Upper lobe of left lung (tissue), 4 donors: Measurements from ENCODE around the gene ALDOB.

ENCODE experiments used
- POLR2AphosphoS5 ChIP-seq, 2 donors: sonication (generic); formaldehyde crosslinking; IDR thresholded peaks; one replicate each; pipeline ENCODE4 v1.5.1; 2017; ENCODE audit warnings: antibody characterized with exemption in 2 of 2
- TF ChIP-seq, protein P1 (sequence below), 6 experiments: fragments of 450-650 bp in 4 of 6; fragments of 200-600 bp in 2 of 6; sonication (generic) in 2 of 6; IDR thresholded peaks; one replicate each; pipeline ENCODE4 v1.5.1; 2016 to 2019; ENCODE audit warnings: antibody characterized with exemption in 6 of 6

DNA sequence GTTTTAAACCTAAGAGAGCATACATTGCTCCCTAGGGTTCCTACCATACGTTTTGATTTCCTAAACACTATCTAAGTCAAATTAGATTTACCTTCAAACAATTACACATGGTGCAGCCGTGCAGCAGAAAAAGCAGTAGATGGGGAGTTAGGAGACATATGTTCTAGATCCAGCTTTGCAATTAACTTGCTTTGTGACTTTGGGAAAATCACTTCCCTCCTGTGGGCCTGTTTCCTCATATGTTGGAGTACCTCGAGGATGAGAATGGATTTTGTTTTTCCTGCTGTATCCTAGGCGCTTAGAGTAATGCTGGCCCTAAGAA is 37.9 kb downstream of the ALDOB start:
- no peak for TF ChIP-seq POLR2AphosphoS5 (IDR thresholded peaks at IDR 0.05)
- TF ChIP-seq, protein P1, sequence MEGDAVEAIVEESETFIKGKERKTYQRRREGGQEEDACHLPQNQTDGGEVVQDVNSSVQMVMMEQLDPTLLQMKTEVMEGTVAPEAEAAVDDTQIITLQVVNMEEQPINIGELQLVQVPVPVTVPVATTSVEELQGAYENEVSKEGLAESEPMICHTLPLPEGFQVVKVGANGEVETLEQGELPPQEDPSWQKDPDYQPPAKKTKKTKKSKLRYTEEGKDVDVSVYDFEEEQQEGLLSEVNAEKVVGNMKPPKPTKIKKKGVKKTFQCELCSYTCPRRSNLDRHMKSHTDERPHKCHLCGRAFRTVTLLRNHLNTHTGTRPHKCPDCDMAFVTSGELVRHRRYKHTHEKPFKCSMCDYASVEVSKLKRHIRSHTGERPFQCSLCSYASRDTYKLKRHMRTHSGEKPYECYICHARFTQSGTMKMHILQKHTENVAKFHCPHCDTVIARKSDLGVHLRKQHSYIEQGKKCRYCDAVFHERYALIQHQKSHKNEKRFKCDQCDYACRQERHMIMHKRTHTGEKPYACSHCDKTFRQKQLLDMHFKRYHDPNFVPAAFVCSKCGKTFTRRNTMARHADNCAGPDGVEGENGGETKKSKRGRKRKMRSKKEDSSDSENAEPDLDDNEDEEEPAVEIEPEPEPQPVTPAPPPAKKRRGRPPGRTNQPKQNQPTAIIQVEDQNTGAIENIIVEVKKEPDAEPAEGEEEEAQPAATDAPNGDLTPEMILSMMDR (IDR thresholded peaks at IDR 0.05), result no peak
